H1 (cell line): ENCODE data around the gene SLC25A6. TPM values are rescaled to one million over a fixed set of nuclear protein-coding genes. Genes with fewer than 3 reads are reported as not detected.

Experiments used
- CTCF ChIP-seq, 3 experiments: IDR thresholded peaks; 1 replicate in 2 of 3; 2 replicates in 1 of 3; pipeline versions ENCODE4 v1.5.1 to v1.6.1; 2011; ENCODE audit warnings: low read length in 3 of 3, mild to moderate bottlenecking in 3 of 3, inconsistent platforms in 2 of 3, low read depth in 1 of 3, moderate library complexity in 1 of 3; ENCODE audit not compliant: insufficient read depth in 1 of 3; ENCODE audit errors: control extremely low read depth in 1 of 3
- EGR1 ChIP-seq: IDR thresholded peaks from 2 replicates; pipeline ENCODE4 v1.6.1; 2011; ENCODE audit warnings: low read depth, low read length, borderline replicate concordance
- EP300 ChIP-seq, 2 experiments: IDR thresholded peaks; 1 replicate in 1 of 2; 2 replicates in 1 of 2; pipeline ENCODE4 v1.6.1; 2011 to 2012; ENCODE audit warnings: low read depth in 2 of 2, low read length in 2 of 2, mild to moderate bottlenecking in 2 of 2, borderline replicate concordance in 1 of 2, inconsistent platforms in 1 of 2, moderate library complexity in 1 of 2
- EZH2 ChIP-seq: fragments of 200-600 bp; sonication (generic); IDR thresholded peaks from 2 replicates; pipeline ENCODE4 v1.7.1; 2012; ENCODE audit warnings: low read depth, mild to moderate bottlenecking, moderate library complexity, low read length, inconsistent platforms; ENCODE audit not compliant: severe bottlenecking
- HDAC6 ChIP-seq: IDR thresholded peaks from one replicate; pipeline ENCODE4 v1.7.1; 2012; ENCODE audit warnings: low read depth, mild to moderate bottlenecking, inconsistent platforms, low read length, moderate library complexity
- KDM5A ChIP-seq: fragments of 200-600 bp; IDR thresholded peaks from 2 replicates; pipeline ENCODE4 v1.7.1; 2012; ENCODE audit warnings: mild to moderate bottlenecking, low read length, inconsistent platforms, mixed read lengths
- POLR2AphosphoS5 ChIP-seq: IDR thresholded peaks from 2 replicates; pipeline ENCODE4 v1.6.1; 2011; ENCODE audit warnings: low read depth, low read length
- RAD21 ChIP-seq, 2 experiments: IDR thresholded peaks in 1 of 2; conservative IDR thresholded peaks in 1 of 2; 2 replicates each; pipeline ENCODE4 v1.6.1; 2011; ENCODE audit warnings: low read depth in 2 of 2, low read length in 2 of 2, improper control_type of control experiment in 1 of 2, inconsistent platforms in 1 of 2, mild to moderate bottlenecking in 1 of 2, moderate library complexity in 1 of 2
- RBBP5 ChIP-seq: IDR thresholded peaks from 2 replicates; pipeline ENCODE4 v1.7.1; 2012; ENCODE audit warnings: low read depth, mild to moderate bottlenecking, inconsistent platforms, low read length, moderate library complexity, borderline replicate concordance
- RXRA ChIP-seq: IDR thresholded peaks from 2 replicates; pipeline ENCODE4 v1.6.1; 2011; ENCODE audit warnings: low read depth, mild to moderate bottlenecking, low read length, moderate library complexity; ENCODE audit not compliant: insufficient read depth
- SIN3A ChIP-seq, 2 experiments: IDR thresholded peaks in 1 of 2; conservative IDR thresholded peaks in 1 of 2; 2 replicates each; pipeline ENCODE4 v1.6.1; 2011 to 2012; ENCODE audit warnings: low read length in 2 of 2, improper control_type of control experiment in 1 of 2, low read depth in 1 of 2, mild to moderate bottlenecking in 1 of 2
- SP4 ChIP-seq: IDR thresholded peaks from 2 replicates; pipeline ENCODE4 v1.6.1; 2012; ENCODE audit warnings: low read length, inconsistent platforms
- TBP ChIP-seq: IDR thresholded peaks from 2 replicates; pipeline ENCODE4 v1.6.1; 2011; ENCODE audit warnings: low read depth, low read length, improper control_type of control experiment
- polyA plus RNA-seq, 7 experiments: library from polyadenylated mRNA; depleted of rRNA in 3 of 7; stranded (reverse) in 5 of 7; unstranded in 2 of 7; fragments of >200 nt in 5 of 7; fragments of 200-250 nt in 2 of 7; gene quantifications; 1 replicate in 5 of 7; 2 replicates in 1 of 7; 4 replicates in 1 of 7; pipeline versions ENCODE4 v1.2.1 to v1.2.3, GENCODE V29; 2011 to 2013; ENCODE audit warnings: missing spikeins in 2 of 7, mixed read lengths in 2 of 7
- total RNA-seq: library from RNA; stranded (reverse); fragmentation: NEBNext Ultra II Directional; extraction: Animal tissue kit (Norgen Biotek cat#: 25700); gene quantifications from 2 replicates; pipeline ENCODE4 v1.2.1, GENCODE V29; 2021

The SLC25A6 gene
- total and polyA plus RNA-seq, 2 of the 8 experiments (the other 6 are each of a cell fraction or from before 2014, with no cell fraction given), result 487 to 1,220 TPM

DNA sequence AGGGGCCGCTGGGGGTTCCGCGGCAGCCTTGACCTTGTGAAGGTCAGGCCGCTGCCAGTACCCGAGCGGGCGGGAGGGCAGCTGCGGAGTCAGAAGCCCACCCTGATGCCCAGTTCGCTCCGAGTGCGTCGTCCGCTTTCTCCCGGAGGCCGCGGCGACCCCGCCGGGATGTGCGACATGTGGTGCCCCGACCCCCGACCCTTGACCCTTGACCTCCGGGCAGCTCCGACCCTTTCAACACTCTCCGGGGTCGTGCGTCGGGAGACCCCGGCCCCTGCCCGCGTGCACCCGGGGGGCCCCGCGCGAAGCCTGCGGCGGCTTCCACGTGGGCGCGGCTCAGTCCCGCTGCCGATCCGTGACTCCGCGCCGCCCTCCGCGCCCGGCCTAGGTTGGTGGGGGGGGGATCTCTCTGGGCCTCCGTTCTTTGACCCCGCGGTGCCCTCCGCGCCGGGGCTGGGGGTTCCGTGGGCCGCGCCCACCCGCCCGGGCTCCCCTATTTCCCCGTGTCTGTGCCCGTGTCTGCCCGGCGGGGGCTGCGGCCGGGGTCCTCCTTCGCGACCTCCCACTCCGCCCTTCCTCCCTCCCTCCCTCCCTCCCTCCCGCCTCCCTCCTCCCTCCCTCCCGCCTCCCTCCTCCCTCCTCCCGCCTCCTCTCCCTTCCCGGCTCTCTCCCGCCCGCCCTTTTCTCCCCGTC is 609 bp upstream of the SLC25A6 start (continued):
- no peak for TF ChIP-seq CTCF (IDR thresholded peaks at IDR 0.05; ENCODE audit: control extremely low read depth in 1 of 3, insufficient read depth in 1 of 3, low read depth in 1 of 3, low read length in 3 of 3)
- no peak for TF ChIP-seq KDM5A
- no peak; the same call in none of the 2 replicates for TF ChIP-seq POLR2AphosphoS5
- TF ChIP-seq EP300 (IDR thresholded peaks at IDR 0.05; ENCODE audit: borderline replicate concordance in 1 of 2, low read depth in 2 of 2, low read length in 2 of 2), result 0 out of 3 replicates have a peak, but pooled peaks of 1 of the 2 experiments have one; percentile 14
- no peak for TF ChIP-seq RXRA
- no peak for TF ChIP-seq EGR1
- no peak for TF ChIP-seq RAD21 (IDR thresholded peaks at IDR 0.05 in 1 of 2, conservative IDR thresholded peaks at IDR 0.05 in 1 of 2; ENCODE audit: low read depth in 2 of 2, low read length in 2 of 2)
- TF ChIP-seq SIN3A (conservative IDR thresholded peaks at IDR 0.05 in 1 of 2, IDR thresholded peaks at IDR 0.05 in 1 of 2; ENCODE audit: low read depth in 1 of 2, low read length in 2 of 2), result no peak; a peak in 1 of 4 replicates
- no peak for TF ChIP-seq EZH2
- no peak for TF ChIP-seq TBP
- no peak; the same call in 1 of the 2 replicates for TF ChIP-seq SP4
- 0 out of 2 replicates have a peak, but pooled peaks have one; percentile 83 for TF ChIP-seq RBBP5
- no peak for TF ChIP-seq HDAC6
